NB4 (cell line): ENCODE results near the gene PNKP.
A peak's percentile ranks its signal among the peaks of the same experiment; 100 is the strongest.

Source experiments
- DNase-seq: peaks from one replicate; pipeline ENCODE4 v3.0.0; 2010; ENCODE audit warnings: low read depth
- H3K4me3 ChIP-seq: one replicate; pipeline ENCODE4 v1.5.1; 2011; ENCODE audit warnings: mild to moderate bottlenecking, low read depth, low read length, moderate library complexity
- MYC ChIP-seq: IDR thresholded peaks from 2 replicates; pipeline ENCODE4 v1.6.1; 2011; ENCODE audit warnings: low read depth, low read length
- POLR2A ChIP-seq: IDR thresholded peaks from 2 replicates; pipeline ENCODE4 v1.6.1; 2011; ENCODE audit warnings: mild to moderate bottlenecking; ENCODE audit not compliant: insufficient read length; ENCODE audit errors: extremely low read depth
- TF ChIP-seq, protein P1 (sequence below): IDR thresholded peaks from 2 replicates; pipeline ENCODE4 v1.6.1; 2011; ENCODE audit warnings: low read depth, low read length
- TF ChIP-seq, protein P2 (sequence below): IDR thresholded peaks from one replicate; pipeline ENCODE4 v1.5.1; 2012; ENCODE audit warnings: low read depth, low read length

Gene PNKP

DNA sequence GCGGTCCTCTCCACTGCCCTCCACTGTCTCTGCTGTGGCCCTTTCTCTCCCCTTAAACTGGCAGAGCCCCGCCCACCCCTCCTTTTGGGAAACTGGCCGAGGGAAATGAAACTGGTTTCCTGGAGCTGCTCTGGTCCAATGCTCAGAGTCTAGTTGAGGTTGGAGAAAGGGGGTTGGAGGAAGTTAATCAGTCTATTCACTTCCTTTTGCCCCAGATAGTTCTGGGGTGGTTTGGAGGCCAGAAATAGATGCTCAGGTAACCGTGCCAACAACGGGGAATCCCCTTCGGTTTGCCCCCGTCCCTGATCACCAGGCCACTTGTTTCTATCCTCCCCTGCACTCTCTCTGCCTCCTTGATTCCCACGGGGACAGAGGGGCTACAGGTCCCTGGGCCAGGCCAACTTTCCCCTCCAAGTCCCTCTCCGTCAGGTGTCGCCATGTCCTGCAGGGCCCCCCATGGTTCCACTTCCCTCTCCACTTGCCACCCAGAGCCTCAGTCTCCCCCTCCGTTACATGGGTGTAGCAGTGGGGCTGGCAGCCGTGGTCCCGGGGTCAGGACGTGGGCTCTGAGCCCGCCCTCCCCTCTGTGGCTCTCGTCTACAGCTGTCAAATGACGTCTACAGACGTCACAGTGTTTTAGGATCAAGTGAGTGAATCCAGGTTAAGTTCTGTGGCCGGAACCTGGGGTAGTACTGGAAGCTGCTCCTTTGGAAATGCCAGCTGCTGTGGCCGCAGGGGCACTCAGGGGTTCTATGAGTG lies 29.7 kb upstream of the PNKP start, which contains the start of gene IL4I1:
Gene IL4I1 (minus strand): TSS at position 25 of the 759 bp plus-strand sequence. CDS start 727 bp downstream, outside the sequence.
- DNase-seq, result peak; percentile 51
- TF ChIP-seq MYC (no peak), POLR2A (no peak)
- TF ChIP-seq, protein P1, sequence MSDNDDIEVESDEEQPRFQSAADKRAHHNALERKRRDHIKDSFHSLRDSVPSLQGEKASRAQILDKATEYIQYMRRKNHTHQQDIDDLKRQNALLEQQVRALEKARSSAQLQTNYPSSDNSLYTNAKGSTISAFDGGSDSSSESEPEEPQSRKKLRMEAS, result no peak
- TF ChIP-seq, protein P2, sequence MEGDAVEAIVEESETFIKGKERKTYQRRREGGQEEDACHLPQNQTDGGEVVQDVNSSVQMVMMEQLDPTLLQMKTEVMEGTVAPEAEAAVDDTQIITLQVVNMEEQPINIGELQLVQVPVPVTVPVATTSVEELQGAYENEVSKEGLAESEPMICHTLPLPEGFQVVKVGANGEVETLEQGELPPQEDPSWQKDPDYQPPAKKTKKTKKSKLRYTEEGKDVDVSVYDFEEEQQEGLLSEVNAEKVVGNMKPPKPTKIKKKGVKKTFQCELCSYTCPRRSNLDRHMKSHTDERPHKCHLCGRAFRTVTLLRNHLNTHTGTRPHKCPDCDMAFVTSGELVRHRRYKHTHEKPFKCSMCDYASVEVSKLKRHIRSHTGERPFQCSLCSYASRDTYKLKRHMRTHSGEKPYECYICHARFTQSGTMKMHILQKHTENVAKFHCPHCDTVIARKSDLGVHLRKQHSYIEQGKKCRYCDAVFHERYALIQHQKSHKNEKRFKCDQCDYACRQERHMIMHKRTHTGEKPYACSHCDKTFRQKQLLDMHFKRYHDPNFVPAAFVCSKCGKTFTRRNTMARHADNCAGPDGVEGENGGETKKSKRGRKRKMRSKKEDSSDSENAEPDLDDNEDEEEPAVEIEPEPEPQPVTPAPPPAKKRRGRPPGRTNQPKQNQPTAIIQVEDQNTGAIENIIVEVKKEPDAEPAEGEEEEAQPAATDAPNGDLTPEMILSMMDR, result no peak
- no peak within 1 kb of the TSS for H3K4me3 ChIP-seq

DNA sequence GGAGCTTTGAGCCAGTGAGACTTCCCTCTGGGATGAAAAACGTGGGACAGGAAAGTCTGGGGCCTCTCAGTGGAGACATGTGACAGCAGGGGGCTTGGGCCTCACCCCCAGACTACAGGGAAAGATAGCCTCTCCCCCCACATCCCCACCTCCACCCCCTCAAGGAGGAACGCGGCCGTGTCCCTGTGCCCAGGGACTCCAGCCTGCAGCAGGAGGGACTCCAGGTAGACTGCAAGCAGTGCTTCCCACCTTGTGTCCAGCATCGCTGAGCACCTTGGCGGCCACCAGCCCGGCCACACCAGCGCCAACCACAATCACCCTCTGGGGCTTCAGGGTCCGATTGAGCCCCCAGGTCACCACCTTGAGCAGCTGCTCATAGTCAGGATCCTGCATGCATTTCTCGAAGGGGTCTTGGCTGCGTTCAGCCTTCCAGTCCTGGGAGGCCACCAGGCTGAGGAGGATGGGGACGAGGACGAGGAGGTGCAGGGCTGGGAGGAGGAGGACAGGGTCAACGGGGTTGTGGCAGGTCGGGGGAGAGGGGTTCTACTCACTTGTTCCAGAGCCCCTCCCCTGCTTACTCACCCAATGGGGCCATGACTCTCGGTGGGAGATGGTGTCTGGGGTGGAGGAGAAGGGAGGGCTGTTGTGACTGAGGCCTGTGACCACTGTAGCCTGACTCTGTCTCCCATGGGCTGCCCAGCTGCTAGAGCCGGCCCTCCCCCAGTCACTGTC lies 28.4 kb upstream of the PNKP start:
- DNase-seq, result no peak
- H3K4me3 ChIP-seq, result no peak overlapping the region
- TF ChIP-seq, protein P1, result no peak
- TF ChIP-seq POLR2A, result no peak
- TF ChIP-seq, protein P2, result no peak
- TF ChIP-seq MYC, result no peak

DNA sequence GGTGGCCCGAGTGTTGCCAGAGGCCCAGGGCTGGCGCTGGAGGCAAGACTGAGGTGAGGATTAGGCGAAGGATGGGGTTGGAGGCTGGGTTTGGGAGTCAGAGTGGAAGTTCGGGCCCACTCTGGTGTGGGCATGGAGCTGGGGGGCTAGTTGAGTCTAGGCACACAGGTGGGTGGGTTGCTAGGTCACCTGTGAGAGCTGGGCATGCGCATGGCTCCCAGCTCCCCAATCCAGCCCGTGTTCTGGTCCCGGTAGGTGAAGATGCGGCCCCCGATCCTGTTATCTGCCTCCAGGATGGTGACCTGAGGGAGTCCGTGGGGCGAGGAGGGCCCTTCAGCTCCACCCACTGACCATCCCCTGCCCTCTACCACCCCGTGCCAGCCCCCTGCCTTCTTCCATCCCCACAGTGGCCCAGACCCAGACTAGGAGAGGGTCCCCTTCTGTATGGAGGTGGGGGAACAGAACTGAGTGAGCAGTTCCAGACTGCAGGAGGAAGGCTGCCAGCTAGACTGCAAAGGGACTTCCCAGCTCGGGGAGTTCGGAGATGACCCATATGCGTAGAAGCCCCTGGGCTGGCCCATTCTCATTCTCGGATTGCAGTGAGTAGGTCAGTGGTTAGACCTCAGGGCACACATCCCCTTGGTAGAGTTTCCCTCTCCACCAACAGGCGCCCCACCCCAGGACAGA lies 27.6 kb upstream of the PNKP start:
- H3K4me3 ChIP-seq, result no peak overlapping the region
- no peak for DNase-seq
- no peak for TF ChIP-seq POLR2A
- TF ChIP-seq MYC, result no peak
- TF ChIP-seq, protein P2, result no peak
- TF ChIP-seq, protein P1, result no peak

DNA sequence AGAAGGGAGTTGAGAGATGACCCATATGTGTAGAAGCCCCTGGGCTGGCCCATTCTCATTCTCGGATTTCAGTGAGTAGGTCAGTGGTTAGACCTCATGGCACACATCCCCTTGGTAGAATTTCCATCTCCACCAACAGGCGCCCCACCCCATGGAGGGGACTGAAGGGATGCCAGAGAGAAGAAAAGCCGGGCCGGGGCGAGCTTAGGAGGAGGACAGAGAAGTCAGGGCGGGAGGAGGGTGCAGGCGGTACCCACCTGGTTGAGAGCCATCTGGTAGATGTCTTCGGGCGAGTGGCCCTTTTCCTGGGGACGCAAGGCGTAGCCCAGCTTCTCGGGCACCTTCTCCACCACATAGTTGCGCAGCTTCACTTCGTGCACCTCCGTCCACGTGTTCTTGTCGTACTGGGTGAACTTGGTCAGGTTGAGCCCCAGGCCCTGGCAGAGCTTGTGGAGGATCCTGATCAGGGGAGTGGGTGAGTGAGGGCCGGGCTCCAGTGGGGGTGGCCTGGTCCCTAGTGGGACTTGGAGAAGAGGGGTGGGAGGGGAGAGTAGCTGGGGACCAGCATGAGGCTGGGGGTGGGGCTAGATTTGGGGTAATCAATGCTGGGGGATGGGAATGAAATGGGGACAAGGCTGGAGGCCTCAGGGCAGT lies 26.8 kb upstream of the PNKP start:
- no peak for TF ChIP-seq POLR2A
- TF ChIP-seq, protein P2, result no peak
- TF ChIP-seq MYC, result no peak
- DNase-seq, result no peak
- H3K4me3 ChIP-seq, result no peak overlapping the region

DNA sequence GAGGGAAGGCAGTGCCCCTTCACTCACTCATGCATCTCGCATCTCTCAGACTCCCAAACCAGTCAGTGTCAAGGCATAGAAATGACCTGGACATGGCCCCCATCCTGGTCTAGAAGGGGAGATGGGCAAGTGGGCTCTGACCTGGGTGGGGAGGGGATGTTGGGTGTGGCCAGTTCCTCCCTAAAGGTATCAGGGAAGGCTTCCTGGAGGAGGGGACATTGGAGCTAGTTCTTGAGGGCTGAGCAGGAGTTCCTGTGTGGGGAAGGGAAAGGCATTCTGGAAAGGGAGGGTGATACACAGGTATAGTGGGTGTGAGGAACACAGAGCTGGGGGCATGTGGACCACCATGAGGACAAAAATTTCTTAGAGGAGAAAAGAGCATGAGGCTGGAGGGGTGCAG lies 25.3 kb upstream of the PNKP start:
- no peak for DNase-seq
- TF ChIP-seq, protein P2, result no peak
- TF ChIP-seq MYC, result no peak
- TF ChIP-seq, protein P1, result no peak
- no peak for TF ChIP-seq POLR2A
- no peak overlapping the region for H3K4me3 ChIP-seq
